ENCODE measurements around the gene TMEM91.
A peak's percentile ranks its signal among the peaks of the same experiment; 100 is the strongest.
"Not testable (repeated sequence)": the region's sequence is repeated elsewhere in the genome, so short reads cannot be mapped to it uniquely, and the experiment has no call there.

The TMEM91 gene

DNA sequence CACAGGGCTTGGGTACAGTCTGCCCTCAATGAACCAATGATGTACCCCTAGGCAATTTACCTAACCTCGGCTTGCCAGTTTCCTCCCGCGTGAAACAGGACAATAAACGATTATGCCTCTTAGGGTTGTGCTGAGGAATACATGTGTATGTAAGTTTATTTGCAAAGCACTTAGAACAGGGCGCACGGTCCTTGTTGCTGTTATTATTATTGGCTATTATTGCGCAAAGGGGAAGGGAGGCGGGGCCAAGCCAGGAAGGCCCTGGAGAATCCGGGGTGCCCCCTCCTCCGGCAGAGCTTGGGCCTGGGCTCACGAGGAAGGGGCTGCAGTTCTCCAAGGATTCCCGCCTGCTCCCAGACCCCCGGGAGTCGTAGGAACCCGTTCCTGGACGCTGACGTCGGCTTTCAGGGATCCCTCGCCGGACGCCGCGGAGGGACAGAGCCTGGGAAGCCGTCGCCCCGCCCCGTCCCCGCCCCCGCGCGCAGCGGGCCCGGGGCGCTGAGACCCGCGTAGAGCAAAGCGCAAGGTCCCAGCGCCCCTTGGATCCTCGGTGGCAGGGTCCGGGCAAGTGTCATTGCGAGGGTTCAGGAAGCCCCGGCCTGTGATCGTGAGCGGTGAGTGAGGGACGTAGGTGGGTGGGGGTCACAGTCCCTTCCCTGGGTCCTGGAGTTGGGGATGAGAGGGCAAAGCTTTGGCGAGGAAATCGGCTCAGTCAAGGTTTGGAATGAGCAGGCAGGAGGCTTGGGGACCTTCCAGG lies at the start of gene TMEM91:
TMEM91 (plus strand) TSS at position 293 of the 757 bp plus-strand sequence. CDS start 1,777 bp downstream, outside the sequence.
- no peak for DNase-seq (ENCODE audit: low read depth in 2 of 2)

DNA sequence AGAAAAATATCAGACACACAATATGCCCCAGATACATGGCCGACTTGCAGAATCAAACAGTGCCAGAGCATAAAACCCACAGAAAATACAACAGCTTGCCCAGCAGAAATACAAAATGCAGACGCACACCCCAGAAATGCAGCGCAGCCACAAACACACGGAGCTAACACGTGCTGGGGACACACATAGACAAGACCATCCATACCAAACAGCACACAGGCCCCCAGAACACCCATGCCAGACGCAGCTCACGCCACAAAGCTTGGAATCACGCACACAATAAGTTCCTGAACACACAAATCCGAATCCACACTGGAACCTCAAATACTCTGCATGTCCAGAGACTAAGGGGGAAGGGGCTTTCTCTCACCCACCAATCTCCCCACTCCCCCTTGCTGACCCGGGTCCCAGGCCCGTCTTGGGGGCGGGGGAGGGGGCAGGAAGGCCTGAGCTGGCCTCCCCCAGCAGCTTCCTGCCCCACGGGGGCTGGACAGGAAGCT lies 49.2 kb upstream of the TMEM91 start:
- DNase-seq (ENCODE audit: low read depth in 2 of 2), result no peak

DNA sequence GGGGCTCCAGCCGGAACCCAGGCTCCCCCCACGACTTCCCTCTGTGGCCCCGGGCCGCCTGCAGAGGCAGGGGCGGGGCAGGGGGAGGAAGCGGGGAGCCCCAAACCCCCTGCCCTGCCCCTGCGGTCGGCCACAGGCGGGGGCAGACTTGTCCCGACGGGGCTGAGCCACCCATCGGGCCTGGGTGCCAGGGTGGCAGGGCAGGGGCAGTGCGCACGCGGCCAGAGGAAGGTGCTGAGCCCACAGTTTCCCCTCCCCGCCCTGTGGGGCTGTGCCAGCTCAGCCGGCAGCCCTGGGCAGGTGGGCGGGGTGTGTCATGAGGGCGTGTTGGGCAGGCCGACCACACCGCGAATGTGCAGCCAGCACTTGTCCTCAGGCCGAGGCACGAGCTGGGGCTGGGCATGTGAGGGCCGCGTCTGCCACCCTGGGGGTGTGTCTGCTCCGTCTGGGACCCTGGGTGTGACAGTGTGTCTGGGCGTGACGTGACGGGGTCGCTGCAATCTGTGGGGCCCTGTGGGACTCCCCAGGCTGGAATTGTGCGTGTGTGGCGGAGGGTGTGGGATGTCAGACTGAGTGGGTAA lies 48.7 kb upstream of the TMEM91 start:
- peak; percentile 76 to 77 for DNase-seq (ENCODE audit: low read depth in 2 of 2)

DNA sequence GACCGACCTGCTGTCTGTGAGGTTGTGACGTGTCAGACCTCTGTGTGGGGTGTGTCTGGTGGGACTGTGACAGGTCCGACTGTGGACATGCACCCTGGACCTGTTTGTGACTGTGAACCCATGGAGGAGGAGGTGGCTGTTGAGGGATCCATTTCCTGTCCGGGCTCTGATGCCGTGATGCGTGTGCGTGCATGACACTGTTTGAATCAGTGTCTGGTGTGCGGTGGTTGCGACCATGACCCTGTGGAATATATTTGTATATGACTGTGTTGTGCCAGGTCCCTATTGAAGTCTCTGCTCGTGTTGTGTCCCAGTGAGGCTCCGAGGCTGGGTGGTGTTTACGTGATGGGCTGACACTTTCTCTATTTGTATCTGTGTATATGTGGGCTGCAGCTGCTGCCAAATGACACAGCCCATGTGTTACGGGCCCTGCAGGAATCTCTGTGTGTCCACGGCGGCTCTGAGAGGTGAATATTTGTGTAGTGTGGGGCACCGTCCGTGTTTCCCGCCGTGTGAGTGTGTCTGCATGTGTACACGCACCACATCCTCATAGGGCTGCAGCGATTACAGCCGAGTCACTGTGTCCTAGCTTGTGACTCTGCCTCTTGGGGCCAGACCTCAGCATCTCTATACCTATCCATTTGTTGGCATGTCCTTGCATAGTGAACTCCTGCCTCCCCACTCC lies 48.0 kb upstream of the TMEM91 start:
- peak in 1 of 2 donors; percentile 58 for DNase-seq (ENCODE audit: low read depth in 2 of 2)

GRCh38 chr19:41328842-41329225 lies 47.5 kb upstream of the TMEM91 start:
- no peak for DNase-seq (ENCODE audit: low read depth in 2 of 2)

GRCh38 chr19:41330481-41330880 lies 45.9 kb upstream of the TMEM91 start:
- DNase-seq (ENCODE audit: low read depth in 2 of 2), result no peak

DNA sequence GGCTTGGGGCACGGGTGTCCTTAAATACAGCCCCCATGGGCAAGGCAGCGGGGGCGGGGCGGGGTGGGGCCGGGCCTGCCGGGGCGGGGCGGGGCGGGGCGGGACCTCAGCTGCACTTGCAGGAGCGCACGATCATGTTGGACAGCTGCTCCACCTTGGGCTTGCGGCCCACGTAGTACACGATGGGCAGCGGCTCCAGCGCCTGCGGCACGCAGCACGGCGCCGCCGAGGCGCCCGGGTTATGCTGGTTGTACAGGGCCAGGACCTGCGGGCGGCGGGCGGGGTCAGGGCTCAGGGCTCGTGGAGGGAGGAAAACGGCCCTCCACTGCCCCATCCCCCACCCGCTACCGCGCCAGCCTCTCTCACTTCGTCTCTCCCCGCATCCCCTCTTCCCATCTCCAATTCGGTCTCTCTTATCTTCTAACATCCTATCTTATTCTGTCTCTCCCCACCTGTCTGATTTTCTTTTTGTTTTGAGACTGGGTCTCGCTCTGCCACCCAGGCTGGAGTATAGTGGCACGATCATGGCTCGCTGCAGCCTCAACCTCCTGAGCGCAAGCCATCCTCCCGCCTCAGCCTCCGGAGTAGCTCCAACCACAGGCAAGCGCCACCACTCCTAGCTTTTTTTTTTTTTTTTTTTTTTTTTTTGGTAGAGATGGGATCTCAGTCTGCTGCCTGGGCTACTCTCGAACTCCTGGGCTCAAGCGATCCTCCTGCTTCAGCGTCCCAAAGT lies 45.2 kb upstream of the TMEM91 start:
- DNase-seq (ENCODE audit: low read depth in 2 of 2), result no peak

DNA sequence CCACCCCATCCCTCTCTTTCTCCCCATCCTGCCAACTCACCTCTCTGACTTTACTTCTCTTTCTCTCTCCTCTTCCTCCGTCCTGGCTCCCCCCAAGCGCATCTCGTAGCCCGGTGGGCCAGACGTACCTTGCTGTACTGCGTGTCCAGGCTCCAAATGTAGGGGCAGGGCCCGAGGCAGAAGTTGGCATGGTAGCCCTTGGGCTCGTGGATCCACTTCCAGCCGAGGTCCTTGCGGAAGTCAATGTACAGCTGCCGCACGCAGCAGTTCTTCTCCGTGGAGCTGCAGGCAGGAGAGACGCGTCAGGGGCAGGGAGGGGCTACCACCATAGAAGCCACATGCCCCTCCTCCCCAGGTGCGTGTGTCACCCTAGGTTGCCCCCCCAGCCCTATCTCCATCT lies 44.3 kb upstream of the TMEM91 start:
- no peak for DNase-seq (ENCODE audit: low read depth in 2 of 2)

- DNase-seq (ENCODE audit: low read depth in 2 of 2), result no peak
These were observed 43.9 kb upstream of the TMEM91 start for GRCh38 chr19:41332468-41332867.

DNA sequence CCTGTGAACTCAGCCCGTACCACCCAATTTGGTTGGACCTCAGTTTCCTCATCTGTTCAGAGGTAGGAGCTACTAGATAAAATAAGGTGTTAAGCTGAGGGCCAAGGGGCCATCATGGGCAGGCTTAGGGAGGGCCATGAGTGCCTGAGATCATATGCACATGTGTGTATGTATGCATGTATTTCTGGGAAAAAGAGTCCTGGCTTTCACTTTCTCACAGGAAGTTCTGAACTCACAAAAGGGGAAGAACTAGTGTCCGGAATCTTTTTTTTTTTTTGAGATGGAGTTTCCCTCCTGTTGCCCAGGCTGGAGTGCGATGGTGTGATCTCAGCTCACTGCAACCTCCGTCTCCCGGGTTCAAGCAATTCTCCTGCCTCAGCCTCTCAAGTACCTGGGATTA lies 41.5 kb upstream of the TMEM91 start:
- no peak for DNase-seq (ENCODE audit: low read depth in 2 of 2)

- DNase-seq (ENCODE audit: low read depth in 2 of 2), result no peak
These were observed 40.9 kb upstream of the TMEM91 start for GRCh38 chr19:41335467-41335866.

- DNase-seq (ENCODE audit: low read depth in 2 of 2), result no peak
These were observed 36.4 kb upstream of the TMEM91 start for GRCh38 chr19:41339936-41340335.

DNA sequence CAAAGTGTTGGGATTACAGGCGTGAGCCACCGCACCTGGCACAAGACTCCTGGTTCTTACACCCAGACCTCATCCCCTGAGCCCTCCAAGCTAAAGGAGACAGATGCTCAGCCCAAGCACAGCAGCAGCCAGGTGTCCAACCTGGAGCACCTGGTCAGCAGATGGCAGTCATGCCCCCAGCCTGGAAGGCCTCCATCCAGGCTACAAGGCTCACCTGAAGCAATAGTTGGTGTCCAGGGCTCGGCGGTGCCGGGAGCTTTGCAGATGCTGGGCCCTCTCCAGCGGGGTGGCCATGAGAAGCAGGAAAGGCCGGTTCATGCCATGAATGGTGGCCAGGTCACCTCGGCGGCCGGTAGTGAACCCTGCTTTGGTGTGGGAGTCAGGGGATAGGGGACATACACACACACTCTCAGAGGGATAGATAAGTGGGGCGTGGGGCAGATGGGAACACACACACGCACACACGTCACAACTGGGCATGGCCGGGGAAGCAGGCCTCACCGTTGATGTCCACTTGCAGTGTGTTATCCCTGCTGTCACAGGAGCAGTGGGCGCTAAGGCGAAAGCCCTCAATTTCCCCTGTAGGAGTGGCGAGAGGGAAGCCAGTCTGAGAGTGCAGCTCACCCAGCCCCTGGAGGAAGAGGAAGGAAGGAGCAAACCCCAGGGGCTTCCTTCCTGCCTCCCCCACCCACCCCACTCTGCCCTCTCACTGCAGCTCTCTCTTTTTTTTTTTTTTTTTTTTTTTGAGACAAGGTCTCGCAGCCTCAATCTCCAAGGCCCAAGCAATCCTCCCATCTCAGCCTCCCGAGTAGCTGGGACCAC lies 34.5 kb upstream of the TMEM91 start:
- DNase-seq (ENCODE audit: low read depth in 2 of 2), result no peak

DNA sequence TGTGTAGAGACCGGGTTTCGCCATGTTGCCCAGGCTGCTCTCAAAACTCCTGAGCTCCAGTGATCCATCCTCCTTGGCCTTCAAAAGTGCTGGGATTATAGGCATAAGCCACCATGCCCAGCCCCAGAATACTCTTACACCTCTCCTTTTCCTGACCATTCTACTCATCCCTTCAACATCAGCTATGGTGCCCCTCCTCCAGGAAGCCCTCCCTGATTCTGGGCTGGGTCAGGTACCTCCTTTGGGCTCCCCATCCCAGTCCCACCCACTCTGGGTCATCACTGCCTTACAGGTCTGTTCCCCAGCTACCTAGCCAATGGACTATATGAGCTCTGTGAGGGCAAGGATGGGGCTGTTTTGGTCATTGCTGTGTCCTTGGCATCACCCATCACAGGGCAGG lies 32.2 kb upstream of the TMEM91 start:
- DNase-seq (ENCODE audit: low read depth in 2 of 2), result no peak

- DNase-seq (ENCODE audit: low read depth in 2 of 2), result not testable (repeated sequence)
These were observed 29.4 kb upstream of the TMEM91 start for GRCh38 chr19:41346916-41347315.

DNA sequence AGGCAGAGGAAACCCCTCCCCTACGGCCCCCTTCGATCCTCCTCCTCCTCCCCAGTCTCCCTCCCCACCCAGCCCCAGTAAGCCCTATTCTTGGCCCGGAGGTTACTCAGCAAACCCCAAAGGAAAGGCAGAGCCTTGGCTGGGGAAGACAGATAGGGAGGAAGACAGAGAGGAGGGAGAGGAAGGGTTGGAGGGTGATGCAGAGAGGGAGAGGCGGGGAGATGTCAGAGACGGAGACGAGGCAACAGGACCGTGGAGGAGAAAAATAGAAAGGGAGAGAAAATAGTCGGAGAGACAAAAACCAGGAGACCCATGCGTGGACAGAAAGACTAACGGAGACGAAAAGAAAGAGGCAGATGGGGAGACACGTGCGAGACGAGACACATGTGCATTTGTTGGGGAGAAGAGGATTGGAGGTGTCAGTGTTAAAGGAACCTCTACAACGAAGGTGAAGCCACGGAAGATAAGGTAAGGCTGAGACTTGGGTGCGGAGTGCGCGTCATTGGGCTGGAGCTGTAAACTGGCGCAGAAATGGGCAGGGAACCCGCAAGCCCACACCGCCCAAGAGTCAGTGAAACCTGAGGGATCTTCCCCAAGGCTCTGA lies 25.5 kb upstream of the TMEM91 start:
- no peak for DNase-seq (ENCODE audit: low read depth in 2 of 2)

- DNase-seq (ENCODE audit: low read depth in 2 of 2), result peak; percentile 80 to 81
These were observed 24.7 kb upstream of the TMEM91 start for GRCh38 chr19:41351339-41352245.

- no peak for DNase-seq (ENCODE audit: low read depth in 2 of 2)
These were observed 24.1 kb upstream of the TMEM91 start for GRCh38 chr19:41352279-41352608.

DNA sequence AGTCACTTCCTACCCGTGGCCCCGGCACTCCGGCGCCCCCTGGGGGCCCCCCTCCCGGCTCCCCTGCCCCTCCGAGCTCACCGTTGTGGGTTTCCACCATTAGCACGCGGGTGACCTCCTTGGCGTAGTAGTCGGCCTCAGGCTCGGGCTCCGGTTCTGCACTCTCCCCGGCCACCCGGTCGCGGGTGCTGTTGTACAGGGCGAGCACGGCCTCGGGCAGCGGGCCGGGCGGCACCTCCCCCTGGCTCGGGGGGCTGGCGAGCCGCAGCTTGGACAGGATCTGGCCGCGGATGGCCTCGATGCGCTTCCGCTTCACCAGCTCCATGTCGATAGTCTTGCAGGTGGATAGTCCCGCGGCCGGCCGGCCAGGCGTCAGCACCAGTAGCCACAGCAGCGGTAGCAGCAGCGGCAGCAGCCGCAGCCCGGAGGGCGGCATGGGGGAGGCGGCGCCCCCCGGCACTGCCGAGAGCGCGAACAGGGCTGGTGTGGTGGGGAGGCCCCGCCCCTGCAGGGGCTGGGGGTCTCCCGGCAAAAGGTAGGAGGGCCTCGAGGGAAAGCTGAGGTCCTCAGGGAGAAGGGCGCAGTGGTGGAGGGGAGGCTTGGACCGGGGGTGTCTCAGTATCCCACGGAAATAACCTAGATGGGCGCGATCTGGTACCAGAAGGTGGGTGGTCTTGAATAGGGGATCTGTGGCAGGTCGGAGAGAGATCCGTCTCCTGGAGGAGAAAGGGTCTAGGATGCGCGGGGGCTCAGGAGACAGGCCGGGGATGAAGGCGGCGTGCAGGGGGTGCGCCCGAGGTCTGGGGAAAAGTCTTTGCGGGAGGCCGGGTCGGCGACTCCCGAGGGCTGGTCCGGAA lies 23.5 kb upstream of the TMEM91 start:
- peak; percentile 64 for DNase-seq (ENCODE audit: low read depth in 2 of 2)
